IPS DF 4.7 (cell line): ENCODE measurements around the gene ADPRS.

Experiments
- DNase-seq: peaks from one replicate; pipeline ENCODE4 v3.0.0-alpha.2; 2013; ENCODE audit warnings: low spot score; ENCODE audit errors: extremely low read depth

The ADPRS gene

GRCh38 chr1:36128905-36129206 is 40.2 kb downstream of the ADPRS start:
- no peak for DNase-seq

GRCh38 chr1:36132029-36132428 is 43.3 kb downstream of the ADPRS start:
- no peak for DNase-seq

- no peak for DNase-seq
These were observed 44.8 kb downstream of the ADPRS start for GRCh38 chr1:36133484-36133883.

GRCh38 chr1:36134031-36134430 is 45.3 kb downstream of the ADPRS start:
- DNase-seq: no peak

- DNase-seq: peak; percentile 44
These were observed 46.0 kb downstream of the ADPRS start for GRCh38 chr1:36134505-36135329.

- DNase-seq: no peak
These were observed 46.6 kb downstream of the ADPRS start for GRCh38 chr1:36135330-36135667.

GRCh38 chr1:36135796-36136195 is 47.1 kb downstream of the ADPRS start:
- DNase-seq: no peak

- DNase-seq: no peak
These were observed 47.8 kb downstream of the ADPRS start for GRCh38 chr1:36136535-36136934.

GRCh38 chr1:36137226-36137625 is 48.5 kb downstream of the ADPRS start:
- DNase-seq: no peak

- no peak for DNase-seq
These were observed 49.1 kb downstream of the ADPRS start for GRCh38 chr1:36137776-36138175.

- no peak for DNase-seq
These were observed 50.8 kb downstream of the ADPRS start for GRCh38 chr1:36139521-36139920.

GRCh38 chr1:36142121-36142520 is 53.4 kb downstream of the ADPRS start:
- no peak for DNase-seq

GRCh38 chr1:36143424-36143823 is 54.7 kb downstream of the ADPRS start:
- no peak for DNase-seq
